ENCODE results near the gene CRYBG2. TPM values are rescaled to one million over a fixed set of nuclear protein-coding genes. Genes with fewer than 3 reads are reported as not detected.

Gene CRYBG2
- total RNA-seq, 1 experiment from 2014 or later = 21.7 TPM

GRCh38 chr1:26277719-26278118, 76.2 kb downstream of the CRYBG2 start:
- no peak overlapping the region for H3K4me3 ChIP-seq
- H3K4me1 ChIP-seq (replicated peaks; ENCODE audit: insufficient read depth) = peaks cover 61% of the 10 kb centered on the region
- DNase-seq = no peak
- no peaks in the 10 kb centered on the region for H3K27me3 ChIP-seq (ENCODE audit: insufficient read depth, low read depth)
- peaks cover 57% of the 10 kb centered on the region for H3F3A ChIP-seq (ENCODE audit: insufficient read depth, low read depth)
- peak overlapping the region; percentile 63 for H3K27ac ChIP-seq
- no peaks in the 10 kb centered on the region for H3K9me2 ChIP-seq (ENCODE audit: insufficient read depth)
- CTCF ChIA-PET = no interaction called here
- no TSS peak for BruUV-seq (replicated peaks)
- H3K79me2 ChIP-seq (ENCODE audit: low read depth) = peaks cover 9% of the 10 kb centered on the region; the same call in 1 of the 2 replicates
- peaks cover 14% of the 10 kb centered on the region; the same call in 1 of the 2 replicates for H3K36me3 ChIP-seq (ENCODE audit: low read depth)
- TF ChIP-seq CTCF (conservative IDR thresholded peaks at IDR 0.05) (no peak), EZH2 (IDR thresholded peaks at IDR 0.05; ENCODE audit: low read depth) (no peak)
- 0 out of 2 replicates have a peak, but pooled peaks cover 3% of the 10 kb centered on the region for H4K20me1 ChIP-seq (ENCODE audit: insufficient read depth)
- no peaks in the 10 kb centered on the region for H3K9me3 ChIP-seq (ENCODE audit: insufficient read depth, low read depth)
- POLR2A ChIA-PET (ENCODE audit: unreplicated experiment) = no interaction called here
- intact Hi-C loops (cut with micrococcal nuclease; ENCODE audit: unreplicated experiment) = loop anchor here (2.0 to 5.0 kb wide), 5 partner anchors 25 to 240 kb away; partner anchors contain the start of gene PDIK1L
- H2AFZ ChIP-seq = no peak overlapping the region
- no peak overlapping the region for H3K4me2 ChIP-seq

GRCh38 chr1:26277261-26277661, 76.7 kb downstream of the CRYBG2 start:
- Histone ChIP-seq H3K4me2 (no peak overlapping the region), H3K27ac (0 out of 2 replicates have a peak overlapping the region, but pooled peaks have one; percentile 79), H3F3A (ENCODE audit: insufficient read depth, low read depth) (peaks cover 57% of the 10 kb centered on the region), H3K36me3 (ENCODE audit: low read depth) (peaks cover 14% of the 10 kb centered on the region; the same call in 1 of the 2 replicates), H3K9me2 (ENCODE audit: insufficient read depth) (no peaks in the 10 kb centered on the region), H3K79me2 (ENCODE audit: low read depth) (peaks cover 9% of the 10 kb centered on the region; the same call in 1 of the 2 replicates), H3K27me3 (ENCODE audit: insufficient read depth, low read depth) (no peaks in the 10 kb centered on the region), H3K4me3 (no peak overlapping the region), H3K4me1 (replicated peaks; ENCODE audit: insufficient read depth) (peaks cover 61% of the 10 kb centered on the region), H3K9me3 (ENCODE audit: insufficient read depth, low read depth) (no peaks in the 10 kb centered on the region), H2AFZ (no peak overlapping the region), H4K20me1 (ENCODE audit: insufficient read depth) (0 out of 2 replicates have a peak, but pooled peaks cover 3% of the 10 kb centered on the region)
- ChIA-PET CTCF (no interaction called here), POLR2A (ENCODE audit: unreplicated experiment) (no interaction called here)
- intact Hi-C loops (cut with micrococcal nuclease; ENCODE audit: unreplicated experiment) = loop anchor here (2.0 to 5.0 kb wide), 4 partner anchors 40 to 240 kb away; partner anchors contain the start of gene PDIK1L
- no peak for DNase-seq
- TF ChIP-seq CTCF (conservative IDR thresholded peaks at IDR 0.05) = no peak
- TF ChIP-seq EZH2 (IDR thresholded peaks at IDR 0.05; ENCODE audit: low read depth) = no peak
- no TSS peak for BruUV-seq (replicated peaks)

GRCh38 chr1:26276432-26276838, 77.5 kb downstream of the CRYBG2 start:
- CTCF ChIA-PET = interaction anchor here (1.3 to 1.4 kb wide), 2 partner anchors 45 to 101 kb away, joined by 3 to 6 read pairs; no protein-coding TSS in a partner anchor
- H3K4me3 ChIP-seq = no peak overlapping the region
- H3K79me2 ChIP-seq (ENCODE audit: low read depth) = peaks cover 9% of the 10 kb centered on the region; the same call in 1 of the 2 replicates
- H3K4me2 ChIP-seq = peak overlapping the region; percentile 28
- POLR2A ChIA-PET (ENCODE audit: unreplicated experiment) = no interaction called here
- intact Hi-C loops (cut with micrococcal nuclease; ENCODE audit: unreplicated experiment) = loop anchor here (2.0 to 5.0 kb wide), 4 partner anchors 39 to 239 kb away; partner anchors contain the start of gene PDIK1L
- TF ChIP-seq EZH2 (IDR thresholded peaks at IDR 0.05; ENCODE audit: low read depth) = no peak
- H2AFZ ChIP-seq = no peak overlapping the region
- H3K4me1 ChIP-seq (replicated peaks; ENCODE audit: insufficient read depth) = peaks cover 61% of the 10 kb centered on the region
- 0 out of 2 replicates have a peak, but pooled peaks cover 3% of the 10 kb centered on the region for H4K20me1 ChIP-seq (ENCODE audit: insufficient read depth)
- BruUV-seq (replicated peaks) = no TSS peak
- peaks cover 57% of the 10 kb centered on the region for H3F3A ChIP-seq (ENCODE audit: insufficient read depth, low read depth)
- H3K27me3 ChIP-seq (ENCODE audit: insufficient read depth, low read depth) = no peaks in the 10 kb centered on the region
- no peaks in the 10 kb centered on the region for H3K9me2 ChIP-seq (ENCODE audit: insufficient read depth)
- H3K27ac ChIP-seq = peak overlapping the region; percentile 79
- peaks cover 14% of the 10 kb centered on the region; the same call in 1 of the 2 replicates for H3K36me3 ChIP-seq (ENCODE audit: low read depth)
- DNase-seq = no peak
- no peaks in the 10 kb centered on the region for H3K9me3 ChIP-seq (ENCODE audit: insufficient read depth, low read depth)
